ENCODE data around the gene PDCL2. TPM values are rescaled to one million over a fixed set of nuclear protein-coding genes. Genes with fewer than 3 reads are reported as not detected.

The PDCL2 gene
- total RNA-seq, 4 donors from 2014 or later: not detected

GRCh38 chr4:55509266-55509665 is 82.8 kb downstream of the PDCL2 start:
- H3K9me3 ChIP-seq: no peaks in the 10 kb centered on the region
- H3K36me3 ChIP-seq: no peaks in the 10 kb centered on the region
- intact Hi-C loops (cut with DNase I; ENCODE audit: low total_unique reads): no loop called here
- TF ChIP-seq POLR2A (IDR thresholded peaks at IDR 0.05) (no peak), CTCF (IDR thresholded peaks at IDR 0.05) (no peak)
- no peaks in the 10 kb centered on the region for H3K4me1 ChIP-seq
- H3K27me3 ChIP-seq: no peaks in the 10 kb centered on the region
- H3K4me3 ChIP-seq: no peak overlapping the region
- DNase-seq: no peak
- H3K27ac ChIP-seq: no peak overlapping the region

- Histone ChIP-seq H3K36me3 (no peaks in the 10 kb centered on the region), H3K27me3 (no peaks in the 10 kb centered on the region), H3K27ac (no peak overlapping the region), H3K4me1 (peaks cover 0 to 4% of the 10 kb centered on the region in 2 donors), H3K4me3 (no peak overlapping the region), H3K9me3 (no peaks in the 10 kb centered on the region)
- DNase-seq: no peak
- intact Hi-C loops (cut with DNase I; ENCODE audit: low total_unique reads): no loop called here
- TF ChIP-seq POLR2A (IDR thresholded peaks at IDR 0.05) (no peak), CTCF (IDR thresholded peaks at IDR 0.05) (no peak)
These were observed 84.4 kb downstream of the PDCL2 start for GRCh38 chr4:55507612-55508011.

Other genes with a start within 250 kb of the PDCL2 start
- 1 to 10 TPM; 1.0 to 6.1 (median 2.9) TPM for gene SRD5A3, start 246.0 kb downstream of the PDCL2 start, total RNA-seq
- 100 to 1,000 TPM; 123 to 191 (median 145) TPM for gene TMEM165, start 196.3 kb downstream of the PDCL2 start, total RNA-seq
- gene CLOCK, start 45.3 kb downstream of the PDCL2 start, total RNA-seq: 10 to 100 TPM; 13.3 to 60.3 (median 29.1) TPM
- 1 to 10 TPM in 1 of 4 donors, not detected in 3; 5.8 TPM for gene NMU, start 44.1 kb upstream of the PDCL2 start, total RNA-seq
- not detected for gene EXOC1L, start 227.5 kb upstream of the PDCL2 start, total RNA-seq

Measured in uterus (tissue), 4 donors.